GM21717 (cell line): Measurements from ENCODE around the gene TSGA10IP.

Experiments
- ATAC-seq: cut with Tn5 transposase; IDR thresholded peaks from one replicate; pipeline ENCODE4 v1.9.1; 2021; ENCODE audit warnings: mild to moderate bottlenecking, moderate library complexity; ENCODE audit not compliant: unreplicated experiment

The TSGA10IP gene

DNA sequence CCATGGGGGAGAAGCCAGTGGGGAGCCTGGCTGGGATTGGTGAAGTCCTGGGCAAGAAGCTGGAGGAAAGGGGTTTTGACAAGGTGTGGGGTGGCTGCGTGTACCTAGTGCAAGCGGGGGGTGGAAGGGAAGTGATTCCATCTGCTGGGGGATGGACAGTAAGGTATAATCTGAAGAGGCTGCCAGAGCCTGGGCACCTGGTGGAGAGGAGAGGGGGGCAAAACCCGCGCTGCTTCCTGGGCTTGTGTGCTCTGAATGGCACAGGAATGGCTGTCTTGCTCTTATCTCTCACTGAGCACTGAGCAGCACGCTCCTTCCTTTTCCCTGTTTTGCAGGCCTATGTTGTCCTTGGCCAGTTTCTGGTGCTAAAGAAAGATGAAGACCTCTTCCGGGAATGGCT, 58.0 kb downstream of the TSGA10IP start:
- ATAC-seq, result no peak

DNA sequence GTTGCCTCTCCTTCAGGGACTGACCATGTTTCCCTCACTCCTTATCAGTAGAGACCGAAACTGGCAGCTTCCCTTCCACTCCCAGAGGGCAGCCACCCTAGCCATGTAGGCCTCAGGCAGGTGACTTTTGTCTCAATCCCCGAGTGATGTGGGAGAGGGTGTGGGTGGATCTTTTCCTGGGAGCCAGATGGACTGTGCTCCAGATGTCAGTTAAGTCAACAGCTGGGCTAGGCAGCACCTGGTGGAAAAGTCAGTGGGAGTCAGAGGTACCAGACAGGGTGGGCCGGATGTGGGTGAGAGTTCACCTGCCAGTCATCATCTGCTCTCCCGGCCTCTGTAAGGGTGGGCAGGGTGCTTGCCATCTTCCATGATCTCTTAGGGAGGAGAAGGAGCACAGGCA, 58.9 kb downstream of the TSGA10IP start:
- ATAC-seq, result no peak

DNA sequence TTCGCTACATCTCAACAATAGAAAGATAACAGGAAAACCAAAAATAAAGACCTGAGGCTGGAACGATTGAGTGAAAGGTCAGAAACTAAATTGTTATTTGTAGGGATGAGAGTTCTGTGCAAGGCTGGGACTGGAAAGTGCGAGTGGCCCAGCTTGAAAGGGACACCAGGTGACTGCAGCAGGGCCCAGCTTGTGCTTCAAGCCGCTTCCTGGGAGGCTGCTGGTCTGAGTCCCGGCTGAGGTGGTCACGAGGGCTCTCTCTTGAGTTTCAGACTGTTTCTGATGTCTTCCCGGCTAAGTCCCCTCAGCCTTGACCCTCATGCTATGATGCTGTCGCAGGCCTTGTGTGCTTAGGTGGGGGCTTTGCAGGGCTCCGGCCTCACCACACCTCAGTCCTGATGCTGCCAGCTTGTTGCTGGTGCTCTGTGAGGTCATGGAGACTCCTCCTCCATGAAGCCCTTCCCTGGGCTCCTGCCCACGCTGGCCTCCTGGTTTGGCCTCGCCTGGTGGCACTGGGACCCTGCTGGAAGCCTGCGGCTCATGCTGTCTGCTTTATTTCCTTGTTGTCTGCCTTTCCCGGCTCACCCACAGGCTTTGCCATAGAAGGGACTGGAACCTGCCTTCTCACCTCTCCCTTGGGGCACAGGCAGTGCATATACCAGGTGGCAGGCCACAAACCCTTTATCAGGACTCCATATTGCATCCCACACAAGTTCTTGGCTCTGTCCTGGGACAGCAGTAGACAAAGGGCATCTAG, 61.0 kb downstream of the TSGA10IP start:
- ATAC-seq, result no peak

DNA sequence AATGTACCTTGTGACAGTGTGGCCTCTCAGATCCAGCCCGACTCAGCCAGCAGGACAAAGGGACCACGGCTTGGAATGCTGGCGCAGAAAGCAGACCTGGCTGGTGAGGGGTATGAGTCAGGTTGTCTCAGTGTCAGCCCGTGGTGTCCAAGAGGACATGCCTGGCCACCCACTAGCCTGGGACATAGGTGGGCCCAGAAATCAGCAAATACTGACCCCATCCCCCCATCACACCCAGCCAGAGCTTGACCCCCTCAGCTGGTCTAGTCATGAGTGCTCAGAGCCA, 61.6 kb downstream of the TSGA10IP start:
- ATAC-seq, result no peak

DNA sequence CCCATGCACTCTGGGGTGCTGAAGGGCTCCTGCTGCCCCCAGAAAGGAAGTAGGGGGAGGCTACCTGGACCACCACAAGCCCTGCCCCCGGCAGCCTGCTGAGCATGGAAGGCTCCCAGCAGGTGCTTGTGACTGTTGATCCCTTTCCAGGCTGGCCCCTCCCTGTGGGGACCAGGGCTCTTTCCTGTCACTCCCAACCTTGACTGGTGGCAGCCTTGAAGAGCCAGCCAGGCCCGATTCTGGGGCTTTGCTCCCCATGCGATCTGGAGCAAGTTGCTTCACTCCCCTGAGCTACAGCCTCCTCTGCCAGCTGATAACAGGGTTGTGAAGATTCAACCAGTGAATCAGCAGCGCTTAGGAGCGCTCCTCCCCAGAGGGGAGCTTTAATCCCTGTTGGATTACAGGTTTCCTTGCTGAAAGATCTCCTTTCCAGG, 61.9 kb downstream of the TSGA10IP start:
- ATAC-seq, result no peak

DNA sequence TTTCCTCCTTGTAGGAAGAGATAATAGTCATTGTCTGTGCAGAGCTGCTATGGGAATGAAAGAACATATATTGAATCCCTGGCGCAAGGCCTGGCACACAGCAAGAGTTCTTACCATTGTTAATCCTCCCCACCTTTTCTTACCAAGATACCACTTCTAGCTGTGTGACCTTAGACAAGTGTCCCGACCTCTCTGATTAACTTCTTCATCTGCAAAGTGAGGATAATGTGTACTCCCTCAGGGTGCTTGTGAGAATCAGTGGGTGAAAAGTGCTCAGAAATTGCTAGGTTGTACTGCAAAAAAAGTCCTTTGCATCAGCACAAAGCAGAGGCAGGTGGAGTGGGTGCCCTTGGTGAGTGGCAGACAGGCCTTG, 62.8 kb downstream of the TSGA10IP start:
- no peak for ATAC-seq

DNA sequence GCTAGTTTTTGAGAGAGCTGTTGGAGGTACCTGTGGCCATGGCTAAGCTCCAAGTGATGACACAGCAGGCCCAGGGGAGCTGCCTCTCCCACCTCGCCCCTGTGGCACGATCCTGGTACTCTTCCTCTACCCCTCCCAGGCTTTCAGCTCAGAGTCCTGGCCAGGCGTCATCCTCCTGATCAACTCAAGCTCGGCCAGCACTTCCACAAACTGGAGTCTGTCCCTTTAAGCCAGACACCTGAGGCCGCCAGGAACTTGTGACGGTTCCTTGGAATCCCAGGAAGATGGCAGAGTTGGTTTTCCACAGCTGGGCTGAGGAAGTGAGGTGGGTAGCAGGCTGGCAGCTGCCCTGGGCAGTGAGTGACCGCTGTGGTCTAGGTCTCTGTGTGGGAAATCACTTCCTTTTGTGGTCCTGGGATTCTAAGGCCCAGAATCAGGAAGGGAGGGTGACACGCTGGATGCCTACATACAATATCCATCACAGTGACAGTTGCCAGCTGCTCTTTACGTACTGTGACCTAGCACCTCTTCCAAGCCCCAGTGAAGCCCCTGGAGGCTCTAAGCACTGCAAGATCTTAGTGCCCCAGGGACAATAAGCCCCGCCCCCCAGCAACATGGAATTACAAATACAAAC, 63.3 kb downstream of the TSGA10IP start:
- no peak for ATAC-seq
